Activated CD4-positive, alpha-beta T cell treated with anti-CD3 and anti-CD28 coated beads, Interleukin-2, amount 50 U/mL, for 16 hours (primary cell): ENCODE data around the gene MB.
"Not testable (repeated sequence)": the region's sequence is repeated elsewhere in the genome, so short reads cannot be mapped to it uniquely, and the experiment has no call there.

Experiments
- DNase-seq: peaks from one replicate; pipeline ENCODE4 v3.0.0-alpha.2; 2020

Gene MB

DNA sequence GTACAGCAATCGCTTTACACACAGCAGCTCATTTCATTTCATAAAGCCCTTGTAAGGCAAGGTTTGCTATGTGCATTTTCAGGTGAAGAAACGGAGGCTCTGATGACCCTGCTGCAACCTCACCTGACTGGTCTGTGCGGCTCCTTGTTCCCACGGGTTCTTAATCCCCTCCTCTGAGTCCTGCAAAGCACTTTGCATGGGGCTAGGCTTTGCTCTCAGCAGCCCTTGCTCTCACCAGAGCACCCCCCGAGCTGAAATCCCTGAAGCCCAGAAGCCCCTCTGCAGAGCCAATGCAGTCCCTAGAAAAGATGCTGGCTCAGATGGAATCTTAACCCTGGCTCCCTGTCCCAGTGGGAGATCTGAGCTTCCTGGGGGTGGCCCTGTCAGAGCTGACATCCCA lies 20.1 kb upstream of the MB start:
- DNase-seq = no peak

DNA sequence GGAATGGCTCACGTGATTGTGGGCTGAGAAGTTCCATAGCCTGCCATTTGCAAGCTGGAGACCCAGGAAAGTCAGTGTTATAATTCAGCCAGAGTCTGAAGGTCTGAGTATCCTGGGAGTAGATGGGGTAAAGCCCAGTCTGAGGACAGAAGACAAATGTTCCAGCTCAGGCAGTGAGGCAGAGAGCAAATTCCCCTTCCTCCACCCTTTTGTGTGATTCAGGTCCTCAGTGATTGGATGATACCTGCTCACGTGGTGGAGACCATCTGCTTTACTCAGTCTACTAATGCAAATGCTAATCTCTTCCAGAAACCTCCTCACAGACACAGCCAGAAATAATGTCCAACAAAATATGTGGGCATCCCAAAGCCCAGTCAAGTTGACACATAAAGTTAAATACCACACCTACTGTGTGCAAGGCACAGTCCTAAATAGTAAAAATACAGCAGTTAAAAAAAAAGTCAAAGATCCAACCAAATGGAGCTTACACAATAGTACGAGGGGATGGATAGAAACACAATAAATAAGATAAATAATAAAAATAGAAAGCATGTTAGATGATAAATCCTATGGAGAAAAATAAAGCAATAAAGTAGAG lies 17.9 kb upstream of the MB start:
- no peak for DNase-seq

DNA sequence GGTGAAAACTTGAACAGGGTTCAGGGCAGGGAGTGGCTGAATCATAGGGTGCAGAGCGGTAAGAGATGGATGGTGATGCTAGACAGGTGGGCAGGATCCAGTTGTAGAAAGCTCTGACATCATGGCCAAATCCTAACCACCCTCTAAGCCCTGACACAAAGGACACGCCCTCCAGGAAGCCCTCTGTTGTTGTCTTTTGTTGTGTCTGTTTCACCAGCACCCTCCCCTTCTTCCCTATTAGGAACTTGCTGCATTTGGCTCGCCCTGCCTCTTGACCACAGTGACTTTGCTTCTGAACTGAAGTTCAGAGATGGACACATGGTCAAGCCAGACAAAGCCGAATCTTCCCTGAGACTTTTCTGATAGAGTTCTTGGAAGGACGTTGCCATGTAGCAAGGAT lies 16.9 kb upstream of the MB start:
- no peak for DNase-seq

DNA sequence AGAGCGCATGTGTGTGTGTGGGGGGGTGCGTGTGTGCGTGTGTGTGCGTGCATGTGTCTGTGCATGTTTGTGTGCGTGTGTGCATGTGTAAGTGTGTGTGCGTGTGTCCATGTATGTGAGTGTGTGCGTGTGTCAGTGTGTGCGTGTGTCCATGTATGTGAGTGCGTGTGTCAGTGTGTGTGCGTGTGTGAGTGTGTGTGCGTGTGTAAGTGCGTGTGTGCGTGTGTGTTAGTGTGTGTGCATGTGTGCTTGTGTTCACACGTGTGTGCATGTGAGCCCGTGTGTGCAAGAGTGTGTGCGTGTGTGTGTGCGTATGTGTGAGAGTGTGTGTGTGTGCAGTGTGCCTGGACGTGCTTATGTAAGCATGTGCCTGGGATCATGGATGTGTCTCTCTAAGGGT lies 16.4 kb upstream of the MB start:
- DNase-seq = no peak

DNA sequence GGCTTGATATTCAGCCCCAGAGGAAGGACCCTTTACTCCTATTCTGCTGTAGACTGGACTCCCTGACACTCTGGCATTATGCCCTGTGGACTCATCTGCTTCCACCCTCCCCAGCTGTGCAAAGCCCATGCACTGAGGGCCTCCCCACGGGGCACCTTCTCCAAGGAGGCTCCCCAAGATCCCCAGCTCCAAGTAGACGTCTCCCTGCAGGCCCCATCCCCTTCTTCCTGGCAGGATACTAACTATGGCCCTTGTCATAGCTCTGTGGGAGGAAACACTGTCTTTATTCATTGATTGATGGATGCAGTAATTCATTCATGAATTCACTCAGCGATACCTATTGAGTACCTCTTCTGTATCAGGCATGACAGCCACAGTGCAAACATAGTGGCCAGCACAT lies 15.8 kb upstream of the MB start:
- DNase-seq = no peak

DNA sequence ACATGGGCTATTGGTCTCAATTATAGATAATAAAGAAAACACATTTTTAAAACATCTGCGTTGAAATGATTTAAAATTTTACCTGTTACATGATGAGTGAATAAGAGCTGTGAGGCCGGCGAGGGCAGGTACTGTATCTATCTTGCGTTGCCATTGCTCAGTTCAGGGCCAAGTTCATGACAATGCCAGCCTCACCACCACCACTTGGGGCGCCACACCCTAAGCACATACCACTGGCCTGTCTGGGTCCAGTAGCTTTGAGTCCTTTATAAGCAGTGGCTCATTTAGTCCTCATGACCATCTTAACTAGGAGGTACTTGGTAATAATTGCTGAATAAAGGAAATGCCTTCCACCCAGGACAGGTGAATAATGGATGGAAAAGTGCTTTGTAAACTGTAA lies 14.5 kb upstream of the MB start:
- peak; percentile 41 for DNase-seq

DNA sequence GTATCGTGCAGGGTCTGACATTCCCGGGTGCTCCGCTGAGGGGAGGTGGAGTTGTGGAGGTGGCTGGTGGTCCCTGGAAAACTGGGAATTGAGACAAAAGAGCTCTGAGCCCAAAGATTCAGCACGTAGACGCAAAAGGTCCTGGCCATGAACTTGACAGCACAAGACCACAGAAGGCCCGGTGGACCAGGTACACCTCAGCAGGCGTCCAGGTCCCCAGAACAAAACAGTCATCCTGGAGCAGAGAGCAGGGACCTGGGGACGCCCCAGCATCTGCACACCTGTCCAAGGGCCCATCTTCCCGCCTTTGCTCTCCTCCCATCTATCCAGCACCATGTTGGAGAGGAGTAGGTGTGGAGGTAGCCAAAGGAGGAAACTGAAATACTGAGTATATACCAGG lies 13.8 kb upstream of the MB start:
- no peak for DNase-seq

DNA sequence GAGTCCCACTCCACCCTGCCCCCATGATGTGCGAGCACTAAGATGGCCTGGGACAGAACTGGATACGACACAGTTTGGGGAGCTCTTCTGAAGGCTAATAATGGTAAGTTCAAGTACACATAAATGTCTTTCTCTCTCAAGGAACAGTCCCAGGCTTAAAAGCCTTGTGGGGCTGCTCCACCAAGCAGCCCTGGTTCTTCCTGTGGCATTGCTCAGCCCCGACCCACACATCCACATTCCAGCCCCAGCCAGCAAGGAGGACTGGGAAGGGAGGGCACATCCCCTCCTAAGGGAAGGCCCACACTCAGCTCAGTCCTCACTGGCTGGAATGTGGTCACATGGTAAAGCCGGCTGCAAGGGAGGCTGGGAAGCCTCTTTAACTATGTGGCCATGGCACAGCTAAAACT lies 13.3 kb upstream of the MB start:
- no peak for DNase-seq

DNA sequence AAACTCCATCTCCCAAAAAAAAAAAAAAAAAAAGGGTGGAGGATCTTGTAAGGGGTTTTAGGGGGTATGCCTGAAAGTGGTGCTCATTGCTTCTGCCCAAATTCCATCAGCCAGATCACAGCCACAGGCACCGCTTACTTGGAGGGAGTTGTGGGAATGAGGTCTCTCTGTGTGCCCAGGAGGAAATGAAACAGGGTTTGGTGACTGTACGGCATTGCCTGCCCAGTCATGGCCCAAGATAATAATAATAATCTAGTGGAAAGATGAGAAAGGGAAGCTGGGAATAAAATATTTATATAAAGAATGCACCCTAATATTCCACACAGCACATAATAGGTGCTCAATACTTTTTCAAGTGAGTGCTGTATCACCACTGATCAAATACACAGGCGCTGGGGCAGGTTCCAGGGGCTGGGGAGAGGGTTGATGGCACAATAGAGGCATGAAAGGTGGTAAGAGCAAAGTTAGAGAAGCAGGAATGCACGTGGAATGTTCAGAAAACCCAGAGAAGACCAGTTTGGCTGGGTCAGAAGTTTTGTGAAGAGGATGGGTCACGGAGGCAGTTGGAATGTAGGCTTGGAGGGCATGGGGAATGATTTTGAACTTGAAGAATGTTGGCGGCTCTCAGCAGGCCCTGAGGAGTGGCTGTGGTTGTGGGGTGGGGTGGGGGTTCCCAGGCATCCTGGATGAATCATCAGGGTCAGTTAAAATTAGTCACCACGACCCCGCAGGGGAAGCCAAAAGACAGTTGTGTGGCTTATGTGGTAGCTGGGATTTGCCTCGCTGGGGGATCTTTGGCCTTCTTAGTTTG lies 12.5 kb upstream of the MB start:
- DNase-seq = peak; percentile 91

DNA sequence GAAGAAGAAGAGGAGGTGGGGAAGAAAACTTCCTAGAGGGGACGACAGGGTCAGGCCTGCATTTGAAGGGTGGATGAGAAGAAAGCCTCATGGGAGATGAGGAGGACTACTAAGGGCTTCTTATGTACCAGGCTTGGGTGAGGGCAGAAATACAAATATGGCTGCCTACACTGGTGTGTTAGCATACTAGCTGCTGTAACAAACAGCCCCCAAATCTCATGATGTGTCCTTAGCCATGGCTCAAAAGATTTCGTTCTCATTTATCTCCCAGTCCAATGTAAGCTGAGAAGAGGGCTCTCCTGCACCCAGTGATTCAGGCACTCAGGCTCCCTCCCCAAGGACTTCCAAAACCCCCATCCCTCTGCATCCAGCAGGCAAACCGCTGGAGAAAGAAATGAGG lies 11.6 kb upstream of the MB start:
- no peak for DNase-seq

DNA sequence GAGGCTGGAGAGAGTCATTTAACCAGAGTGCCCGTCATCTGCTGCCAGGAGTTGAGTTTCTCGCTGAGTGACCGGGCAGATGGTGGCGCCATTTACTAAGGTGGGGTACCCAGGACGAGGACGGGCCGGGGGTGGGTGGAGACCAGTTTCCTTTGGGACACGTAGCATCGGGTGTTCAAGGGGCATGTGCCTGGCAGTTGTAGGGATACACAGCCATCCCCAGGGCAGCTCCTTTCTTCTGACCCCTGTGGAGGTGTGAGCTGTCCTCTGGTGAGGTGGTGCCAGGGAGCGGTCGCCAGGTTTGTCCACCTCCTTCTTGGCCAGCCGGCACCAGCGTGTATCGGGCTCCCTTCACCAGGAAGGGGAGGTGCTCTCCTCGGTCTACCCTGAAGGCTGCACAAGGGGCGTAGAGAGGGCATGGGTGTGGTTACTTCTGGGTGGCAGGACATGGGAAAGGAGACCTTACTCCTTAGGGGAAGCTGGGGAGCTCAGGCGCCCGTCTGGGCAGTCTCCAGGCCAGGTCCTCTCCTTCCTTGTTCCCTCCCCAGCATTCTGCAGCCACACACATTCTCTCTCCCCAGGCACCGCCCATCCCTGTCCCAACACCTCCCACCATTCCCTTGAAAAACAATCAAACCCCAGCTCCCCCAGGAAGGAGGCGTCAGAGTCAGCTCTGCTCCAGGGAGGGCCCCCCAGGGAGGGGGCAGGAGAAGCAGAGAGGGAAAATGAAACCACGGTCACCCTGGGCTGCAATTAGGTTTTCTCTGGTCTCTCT lies 10.3 kb upstream of the MB start:
- peak; percentile 68 for DNase-seq

DNA sequence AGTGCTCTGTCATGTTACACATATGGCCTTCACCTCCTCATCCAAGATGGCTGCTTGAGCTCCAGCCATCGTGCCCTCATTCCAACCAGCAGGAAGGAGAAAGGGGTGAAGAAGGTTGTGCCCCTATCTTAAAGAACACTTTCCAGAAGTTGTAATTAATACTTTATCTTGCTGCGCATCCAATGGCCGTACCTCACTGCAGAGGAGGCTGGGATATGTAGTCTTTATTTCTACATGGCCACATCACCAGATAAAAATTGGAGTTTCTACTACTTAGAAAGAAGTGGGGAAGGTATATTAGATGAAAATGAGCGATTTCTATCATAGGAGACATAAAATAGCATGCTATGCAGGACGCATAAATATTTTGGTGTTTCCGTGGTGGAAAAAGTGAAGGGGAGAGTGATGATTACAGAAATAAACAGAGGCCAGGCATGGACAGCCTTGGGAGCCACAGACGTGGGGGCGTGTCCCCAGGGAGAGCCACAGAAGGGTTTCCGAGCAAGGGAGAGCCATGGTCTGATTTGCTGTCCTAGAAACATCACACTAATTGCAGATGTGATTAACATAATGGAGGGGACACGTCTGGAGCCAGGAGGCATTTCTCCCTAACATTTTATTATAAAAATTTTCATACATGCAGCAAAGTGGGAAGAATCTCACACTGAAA lies 8.8 kb upstream of the MB start:
- DNase-seq = no peak

DNA sequence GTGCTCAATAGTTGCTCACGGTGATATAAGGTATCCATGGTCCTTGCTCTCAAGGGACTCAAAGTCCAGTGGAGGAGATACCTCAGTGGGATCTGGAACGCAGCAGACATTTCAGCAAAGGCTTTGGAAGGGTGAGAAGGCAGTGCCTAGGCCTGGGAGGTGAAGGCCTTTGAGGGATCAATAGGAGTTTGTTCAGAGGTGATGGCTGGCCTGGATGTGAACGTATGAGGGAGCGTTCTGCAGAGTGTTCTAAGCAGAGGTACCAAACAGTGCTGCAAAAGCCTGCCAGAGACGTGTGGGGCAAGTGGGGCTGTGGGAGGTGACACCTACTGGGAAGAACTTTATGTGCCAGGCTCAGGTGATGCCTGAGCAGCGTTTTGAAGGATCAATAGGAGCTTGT lies 7.4 kb upstream of the MB start:
- DNase-seq = no peak

DNA sequence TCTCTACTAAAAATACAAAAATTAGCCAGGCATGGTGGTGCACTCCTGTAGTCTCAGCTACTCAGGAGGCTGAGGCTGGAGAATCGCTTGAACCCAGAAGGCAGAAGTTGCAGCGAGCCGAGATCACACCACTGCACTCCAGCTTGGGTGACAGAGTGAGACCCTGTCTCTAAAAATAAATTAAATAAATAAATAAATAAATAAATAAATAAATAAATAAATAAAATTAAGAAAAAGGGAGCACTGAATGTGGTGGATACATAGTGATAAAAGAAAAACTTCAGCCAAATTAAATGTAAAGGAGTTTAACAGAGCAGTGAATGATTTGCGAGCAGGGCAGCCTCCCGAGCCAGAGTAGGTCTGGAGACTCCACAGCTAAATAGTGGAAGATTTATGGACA lies 6.8 kb upstream of the MB start:
- not testable (repeated sequence) for DNase-seq

DNA sequence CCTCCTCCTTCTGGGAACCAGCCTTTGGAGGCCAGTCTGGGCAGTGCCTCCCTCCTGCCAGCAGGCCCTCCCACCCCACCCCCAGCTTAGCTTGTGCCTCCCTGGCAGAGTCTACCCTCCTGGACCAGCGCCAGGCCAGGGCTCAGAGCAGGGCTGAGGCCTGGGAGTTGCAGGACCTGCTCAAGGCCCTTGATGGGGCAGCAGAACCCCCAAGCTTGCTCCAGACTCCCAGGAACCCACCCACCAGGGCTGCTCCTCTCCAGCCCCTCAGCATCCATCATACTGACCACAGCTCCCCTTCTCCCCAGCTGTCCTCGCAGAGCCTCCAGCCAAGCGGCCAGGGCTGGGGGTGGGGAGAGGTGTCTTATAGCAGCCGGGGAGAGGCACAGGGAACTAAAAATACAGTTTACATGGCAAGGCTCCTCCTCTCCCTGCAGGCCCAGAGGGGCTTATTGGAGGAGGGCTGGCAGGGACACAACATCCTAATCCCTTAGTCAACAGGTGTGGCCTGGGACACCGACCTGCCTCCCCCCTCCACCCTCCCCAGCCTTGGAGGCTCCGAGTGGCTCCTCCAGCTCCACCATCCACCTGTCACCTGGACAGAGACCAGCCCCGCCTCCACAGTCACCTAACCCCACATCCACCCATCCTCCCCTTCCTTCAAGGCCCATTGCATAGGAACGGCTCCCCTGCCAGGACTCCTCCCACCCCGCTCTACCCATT lies 5.2 kb upstream of the MB start:
- no peak for DNase-seq

DNA sequence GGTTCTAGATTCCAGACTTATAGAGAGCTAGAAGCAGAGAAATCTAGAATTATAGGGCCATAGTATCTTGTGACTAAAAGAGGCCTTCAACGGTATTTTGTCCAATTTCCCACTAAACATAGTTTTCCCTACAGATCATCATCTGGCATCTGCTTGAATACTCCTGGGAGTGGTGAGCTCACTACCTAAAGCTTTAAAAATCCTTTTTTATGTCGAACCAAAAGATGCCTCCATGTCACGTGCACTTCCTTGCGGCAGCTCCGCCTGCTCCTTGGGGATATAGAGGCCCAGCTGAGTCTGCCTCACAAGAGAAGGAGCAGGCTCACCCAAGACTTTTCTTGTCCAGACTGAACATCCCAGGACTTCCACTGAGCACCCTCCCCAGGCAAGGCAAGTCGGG lies 4.3 kb upstream of the MB start:
- no peak for DNase-seq

DNA sequence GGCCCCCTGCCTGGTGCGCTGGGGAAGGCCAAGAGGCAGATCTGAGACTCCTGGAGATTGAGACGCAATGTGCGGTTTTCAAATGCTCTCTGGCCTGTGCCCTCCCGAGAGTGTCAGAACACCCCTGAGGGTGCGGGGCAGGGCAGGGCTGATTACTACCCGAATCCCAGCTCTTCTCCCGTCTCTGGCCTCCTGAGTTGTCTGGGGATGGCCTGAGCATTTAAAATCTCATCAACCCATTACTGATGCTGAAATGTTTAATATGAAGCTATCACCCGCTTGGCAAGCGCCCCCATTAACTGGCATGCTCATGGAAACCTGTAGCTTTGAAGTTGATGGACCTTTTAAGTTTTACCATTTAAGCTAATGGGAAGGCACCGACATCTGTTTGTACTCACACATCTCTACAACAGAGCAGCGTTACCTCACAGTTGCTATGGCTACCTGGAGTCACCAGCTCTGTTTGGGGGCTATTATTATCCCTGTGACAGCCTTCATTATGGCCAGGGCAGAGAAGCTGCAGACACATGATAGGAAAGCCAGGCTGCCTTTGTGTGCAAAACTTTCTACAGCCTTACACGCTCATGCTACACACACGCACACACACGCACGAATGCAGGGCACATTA lies 3.6 kb upstream of the MB start:
- DNase-seq = no peak

DNA sequence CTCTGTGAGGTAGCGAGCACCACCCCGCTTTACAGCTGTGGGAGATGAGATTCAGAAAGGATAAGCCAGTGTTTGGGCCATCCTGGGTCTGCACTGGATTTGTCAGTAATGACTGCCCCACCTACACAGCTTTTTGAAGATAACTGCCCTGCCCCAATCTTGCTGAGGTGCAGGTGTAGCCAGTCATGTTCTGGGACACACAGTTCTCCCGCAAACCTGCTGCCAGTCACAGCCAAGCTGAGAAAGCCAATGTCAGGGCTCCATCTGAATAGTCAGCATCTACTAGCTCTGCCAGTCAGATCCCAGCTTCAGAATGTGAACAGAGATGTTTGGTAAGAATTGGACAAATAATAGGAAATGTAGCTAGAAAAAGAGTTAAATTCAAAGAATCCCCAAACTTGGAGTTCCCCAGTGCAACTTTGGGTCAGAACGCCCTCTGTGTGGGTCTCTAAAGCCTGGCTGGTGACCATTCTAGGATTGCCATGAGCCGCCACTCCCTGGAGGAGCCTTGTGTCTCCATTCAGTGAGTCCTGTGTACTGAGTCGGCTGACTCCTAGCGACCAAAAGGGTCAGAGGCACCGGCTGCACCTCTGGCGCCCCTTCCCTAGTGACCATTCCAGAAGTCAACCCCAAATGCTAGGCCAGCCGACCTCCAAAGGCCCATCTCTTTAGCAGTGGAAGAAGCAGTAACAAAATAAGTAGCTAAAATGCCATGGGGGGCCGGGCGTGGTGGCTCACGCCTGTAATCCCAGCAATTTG lies 2.4 kb upstream of the MB start:
- DNase-seq = no peak

DNA sequence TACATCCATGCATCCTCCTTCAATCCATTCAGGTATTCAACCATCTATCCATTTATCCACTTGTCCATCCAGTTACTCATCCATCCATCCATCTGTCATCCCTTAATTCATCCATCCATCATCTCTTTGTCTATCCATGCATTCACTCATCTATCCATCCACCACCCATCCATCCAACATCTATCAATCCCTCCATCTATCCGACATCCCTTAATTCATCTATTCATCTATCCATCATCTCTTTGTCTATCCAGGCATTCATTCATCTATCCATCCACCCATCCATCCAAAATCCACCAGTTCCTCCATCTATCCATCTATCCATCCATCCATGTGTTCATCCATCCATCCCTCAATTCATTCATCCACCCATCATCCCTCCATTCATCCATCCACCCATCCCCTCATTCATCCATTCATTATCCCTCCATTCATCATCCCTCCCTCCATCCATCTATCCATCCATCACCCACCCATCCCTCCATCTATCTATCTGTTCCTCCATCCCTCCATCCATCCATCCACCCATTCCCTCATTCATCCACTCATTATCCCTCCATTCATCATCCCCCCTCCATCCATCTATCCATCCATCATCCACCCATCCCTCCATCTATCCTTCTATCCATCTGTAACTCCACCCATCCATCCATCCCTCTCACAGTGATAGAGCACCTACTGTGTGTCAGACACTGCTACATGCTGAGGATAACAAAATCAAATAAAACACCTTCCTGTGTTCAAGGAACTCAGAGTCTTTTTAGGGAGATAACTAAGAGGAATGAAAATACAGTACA lies 1.5 kb upstream of the MB start:
- no peak for DNase-seq

DNA sequence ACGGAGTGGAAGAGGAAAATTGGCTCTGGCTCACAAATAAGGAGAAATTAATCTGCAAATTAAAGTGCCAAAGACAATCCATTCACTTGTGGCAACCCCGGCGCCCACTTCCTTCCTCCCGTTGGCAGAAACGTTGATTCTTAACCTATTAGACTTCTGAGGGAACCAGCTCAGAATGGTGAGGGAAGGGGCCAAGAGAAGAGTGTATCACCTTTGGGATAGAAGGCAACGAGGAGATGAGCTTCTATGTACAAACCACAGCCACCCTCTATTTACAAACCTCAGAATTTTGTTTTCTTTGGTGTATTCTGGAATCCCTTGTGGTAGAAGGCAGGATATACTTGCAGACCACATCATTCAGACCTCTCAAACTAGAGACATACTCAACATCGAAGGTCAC lies 1.1 kb downstream of the MB start:
- no peak for DNase-seq

DNA sequence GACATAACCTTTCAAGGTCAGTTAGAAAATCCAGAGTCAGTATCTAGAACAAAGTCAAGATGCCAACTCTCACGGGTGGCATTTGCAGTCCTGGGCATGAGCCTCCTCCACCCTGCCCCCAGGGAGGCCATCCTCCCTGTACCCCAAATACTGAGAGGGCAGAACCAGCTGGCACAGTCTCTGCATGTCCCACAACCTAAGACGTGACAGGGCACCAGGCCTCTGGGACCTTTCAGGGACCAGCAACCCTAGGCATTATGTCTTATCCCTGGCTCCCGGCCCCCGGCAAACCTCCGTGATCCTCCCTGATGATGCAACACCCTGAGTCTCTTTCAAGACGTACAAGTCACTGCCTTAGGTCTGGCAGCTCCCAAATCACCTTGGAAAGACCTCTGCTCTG lies 2.0 kb downstream of the MB start:
- DNase-seq = no peak
